Mesenchymal stem cell (in vitro differentiated cells and primary cell): ENCODE data around the gene LYVE1.

ENCODE experiments used
- DNase-seq: peaks from one replicate; pipeline ENCODE4 v3.0.0-alpha.2; 2013
- H2AFZ ChIP-seq: one replicate; pipeline ENCODE4 v1.6.1; 2013; ENCODE audit warnings: low read depth, mild to moderate bottlenecking, control low read depth, inconsistent platforms, low read length, moderate library complexity
- H2AK5ac ChIP-seq: 2 replicates; pipeline ENCODE4 v1.6.1; 2013; ENCODE audit warnings: low read length, moderate library complexity, mild to moderate bottlenecking, inconsistent platforms; ENCODE audit not compliant: severe bottlenecking
- H2BK120ac ChIP-seq: one replicate; pipeline ENCODE4 v1.6.1; 2013; ENCODE audit warnings: low read depth, mild to moderate bottlenecking, inconsistent platforms, low read length, moderate library complexity
- H2BK12ac ChIP-seq, 2 experiments: one replicate each; pipeline ENCODE4 v1.6.1; 2013; ENCODE audit warnings: inconsistent platforms in 2 of 2, low read length in 2 of 2, mild to moderate bottlenecking in 2 of 2, moderate library complexity in 2 of 2, control low read depth in 1 of 2
- H2BK15ac ChIP-seq: one replicate; pipeline ENCODE4 v1.6.1; 2013; ENCODE audit warnings: mild to moderate bottlenecking, low read depth, inconsistent platforms; ENCODE audit not compliant: poor library complexity, severe bottlenecking
- H2BK5ac ChIP-seq: 2 replicates; pipeline ENCODE4 v1.6.1; 2013; ENCODE audit warnings: low read depth, mild to moderate bottlenecking, low read length, control low read depth, inconsistent platforms; ENCODE audit not compliant: poor library complexity, severe bottlenecking
- H3K14ac ChIP-seq, 2 experiments: one replicate each; pipeline ENCODE4 v1.6.1; 2013; ENCODE audit warnings: inconsistent platforms in 2 of 2, low read length in 2 of 2, control low read depth in 1 of 2, mild to moderate bottlenecking in 1 of 2, moderate library complexity in 1 of 2
- H3K18ac ChIP-seq, 2 experiments: one replicate each; pipeline ENCODE4 v1.6.1; 2013; ENCODE audit warnings: inconsistent platforms in 2 of 2, low read length in 2 of 2, control low read depth in 1 of 2, low read depth in 1 of 2, mild to moderate bottlenecking in 1 of 2
- H3K23ac ChIP-seq, 2 experiments: one replicate each; pipeline ENCODE4 v1.6.1; 2013; ENCODE audit warnings: inconsistent platforms in 2 of 2, low read length in 2 of 2, mild to moderate bottlenecking in 2 of 2, moderate library complexity in 2 of 2, control low read depth in 1 of 2
- H3K27ac ChIP-seq: 2 replicates; pipeline ENCODE4 v1.5.1; 2013; ENCODE audit warnings: mild to moderate bottlenecking, moderate library complexity, low read length, control low read depth, inconsistent platforms; ENCODE audit not compliant: poor library complexity, severe bottlenecking
- H3K27me3 ChIP-seq, 2 experiments: 2 replicates each; pipeline versions ENCODE4 v1.6.1 to v1.7.0; 2013; ENCODE audit warnings: low read length in 2 of 2, mild to moderate bottlenecking in 2 of 2, moderate library complexity in 2 of 2, control low read depth in 1 of 2, inconsistent platforms in 1 of 2; ENCODE audit not compliant: control insufficient read depth in 1 of 2, insufficient read depth in 1 of 2
- H3K36me3 ChIP-seq, 2 experiments: 2 replicates each; pipeline versions ENCODE4 v1.6.1 to v1.7.0; 2013; ENCODE audit warnings: low read length in 2 of 2, control low read depth in 1 of 2, inconsistent platforms in 1 of 2, low read depth in 1 of 2, mild to moderate bottlenecking in 1 of 2; ENCODE audit not compliant: insufficient read depth in 2 of 2, control insufficient read depth in 1 of 2
- H3K4ac ChIP-seq, 2 experiments: one replicate each; pipeline ENCODE4 v1.6.1; 2013; ENCODE audit warnings: inconsistent platforms in 2 of 2, low read length in 2 of 2, mild to moderate bottlenecking in 2 of 2, moderate library complexity in 2 of 2, control low read depth in 1 of 2, low read depth in 1 of 2
- H3K4me1 ChIP-seq: 2 replicates; pipeline ENCODE4 v1.6.1; 2013; ENCODE audit warnings: low read depth, low read length, control low read depth; ENCODE audit not compliant: control insufficient read depth, insufficient read depth
- H3K4me2 ChIP-seq: 2 replicates; pipeline ENCODE4 v1.6.1; 2013; ENCODE audit warnings: low read length, mild to moderate bottlenecking, inconsistent platforms; ENCODE audit not compliant: poor library complexity, severe bottlenecking
- H3K4me3 ChIP-seq, 2 experiments: 2 replicates each; pipeline versions ENCODE4 v1.5.1 to v1.7.0; 2013; ENCODE audit warnings: low read length in 2 of 2, mild to moderate bottlenecking in 2 of 2, control low read depth in 1 of 2, low read depth in 1 of 2; ENCODE audit not compliant: insufficient read depth in 1 of 2
- H3K79me1 ChIP-seq: replicated peaks from 2 replicates; pipeline ENCODE4 v1.6.1; 2013; ENCODE audit warnings: mild to moderate bottlenecking, control low read depth, low read length, inconsistent platforms; ENCODE audit not compliant: poor library complexity, severe bottlenecking
- H3K9ac ChIP-seq: 2 replicates; pipeline ENCODE4 v1.7.0; 2013; ENCODE audit warnings: mild to moderate bottlenecking, low read length, moderate library complexity
- H3K9me3 ChIP-seq: 2 replicates; pipeline ENCODE4 v1.7.0; 2013; ENCODE audit warnings: mild to moderate bottlenecking, low read length; ENCODE audit not compliant: control insufficient read depth
- H4K8ac ChIP-seq: one replicate; pipeline ENCODE4 v1.6.1; 2013; ENCODE audit warnings: inconsistent platforms, mild to moderate bottlenecking, low read length, moderate library complexity
- H4K91ac ChIP-seq: one replicate; pipeline ENCODE4 v1.6.1; 2013; ENCODE audit warnings: mild to moderate bottlenecking, low read length, inconsistent platforms
- WGBS: methylation state at CpG from one replicate; pipeline ENCODE4 v1.1.7; 2013; ENCODE audit warnings: mixed read lengths; 5-methylcytosine and 5-hydroxymethylcytosine counted together

LYVE1 gene

GRCh38 chr11:10602366-10602765 lies 33.9 kb upstream of the LYVE1 start:
- H2BK5ac ChIP-seq = no peak overlapping the region
- H4K8ac ChIP-seq = no peak overlapping the region
- H3K27ac ChIP-seq = no peak overlapping the region
- no peaks in the 10 kb centered on the region for H3K9me3 ChIP-seq
- DNase-seq = no peak
- no peak overlapping the region for H3K4me2 ChIP-seq
- peak overlapping the region; percentile 24 to 32 for H3K4ac ChIP-seq
- H3K14ac ChIP-seq = no peak overlapping the region
- H3K18ac ChIP-seq = peak overlapping the region in 1 of 2 experiments; percentile 10
- no peak overlapping the region for H2BK120ac ChIP-seq
- no peaks in the 10 kb centered on the region for H3K79me1 ChIP-seq
- H3K4me3 ChIP-seq = no peak overlapping the region
- 94% methylated on average over 7 of the region's 7 CpGs for WGBS
- no peak overlapping the region for H3K23ac ChIP-seq
- H3K4me1 ChIP-seq = peaks cover 16% of the 10 kb centered on the region
- no peak overlapping the region for H2AFZ ChIP-seq
- no peak overlapping the region for H2BK12ac ChIP-seq
- no peak overlapping the region for H2AK5ac ChIP-seq
- H3K36me3 ChIP-seq = peaks cover 5 to 63% of the 10 kb centered on the region in 2 experiments
- no peaks in the 10 kb centered on the region for H3K27me3 ChIP-seq
- no peak overlapping the region for H4K91ac ChIP-seq
- H2BK15ac ChIP-seq = no peak overlapping the region
- no peak overlapping the region for H3K9ac ChIP-seq

GRCh38 chr11:10601837-10602236 lies 33.4 kb upstream of the LYVE1 start:
- Histone ChIP-seq H3K4me2 (no peak overlapping the region), H2BK12ac (peak overlapping the region; percentile 84 to 92), H2BK120ac (no peak overlapping the region), H2AFZ (no peak overlapping the region), H3K9ac (no peak overlapping the region), H3K14ac (peak overlapping the region in 1 of 2 experiments; percentile 53), H3K4me3 (no peak overlapping the region), H3K4me1 (peaks cover 14% of the 10 kb centered on the region), H3K36me3 (peaks cover 4 to 58% of the 10 kb centered on the region in 2 experiments), H3K27ac (no peak overlapping the region), H3K23ac (no peak overlapping the region), H3K18ac (peak overlapping the region; percentile 77 to 85), H2BK15ac (peak overlapping the region; percentile 39), H3K27me3 (no peaks in the 10 kb centered on the region), H2BK5ac (no peak overlapping the region), H2AK5ac (no peak overlapping the region), H3K9me3 (no peaks in the 10 kb centered on the region), H3K79me1 (no peaks in the 10 kb centered on the region), H4K91ac (peak overlapping the region; percentile 85), H3K4ac (peak overlapping the region; percentile 35 to 53), H4K8ac (peak overlapping the region; percentile 59)
- WGBS = 86% methylated on average over 6 of the region's 6 CpGs
- DNase-seq = no peak

GRCh38 chr11:10600570-10601248 lies 32.2 kb upstream of the LYVE1 start:
- Histone ChIP-seq H2BK5ac (no peak overlapping the region), H3K18ac (peak overlapping the region; percentile 23 to 47), H2BK120ac (peak overlapping the region; percentile 89), H3K27ac (no peak overlapping the region), H4K91ac (peak overlapping the region; percentile 96), H3K79me1 (no peaks in the 10 kb centered on the region), H3K9ac (no peak overlapping the region), H3K14ac (peak overlapping the region in 1 of 2 experiments; percentile 14), H3K36me3 (peaks cover 4 to 55% of the 10 kb centered on the region in 2 experiments), H3K4ac (peak overlapping the region; percentile 58 to 71), H2AFZ (no peak overlapping the region), H2BK15ac (no peak overlapping the region), H3K4me3 (no peak overlapping the region), H4K8ac (peak overlapping the region; percentile 69), H2BK12ac (peak overlapping the region; percentile 31 to 95), H3K4me1 (peaks cover 13% of the 10 kb centered on the region), H2AK5ac (no peak overlapping the region), H3K27me3 (no peaks in the 10 kb centered on the region), H3K9me3 (no peaks in the 10 kb centered on the region), H3K23ac (no peak overlapping the region), H3K4me2 (no peak overlapping the region)
- 89% methylated on average over 11 of the region's 11 CpGs for WGBS
- DNase-seq = no peak

- Histone ChIP-seq H3K27me3 (no peaks in the 10 kb centered on the region), H2AK5ac (no peak overlapping the region), H3K23ac (peak overlapping the region in 1 of 2 experiments; percentile 46), H3K4me3 (no peak overlapping the region), H3K4me2 (no peak overlapping the region), H3K79me1 (no peaks in the 10 kb centered on the region), H4K91ac (peak overlapping the region; percentile 89), H3K4ac (peak overlapping the region in 1 of 2 experiments; percentile 77), H4K8ac (peak overlapping the region; percentile 78), H3K18ac (peak overlapping the region; percentile 47 to 92), H2BK5ac (no peak overlapping the region), H2BK120ac (peak overlapping the region; percentile 89), H3K27ac (no peak overlapping the region), H3K4me1 (peaks cover 13% of the 10 kb centered on the region), H3K36me3 (peaks cover 4 to 50% of the 10 kb centered on the region in 2 experiments), H3K9ac (no peak overlapping the region), H2AFZ (no peak overlapping the region), H3K14ac (peak overlapping the region in 1 of 2 experiments; percentile 26), H3K9me3 (no peaks in the 10 kb centered on the region), H2BK15ac (no peak overlapping the region), H2BK12ac (peak overlapping the region; percentile 97 to 99)
- 52% methylated on average over 6 of the region's 6 CpGs for WGBS
- peak; percentile 95 for DNase-seq
These were observed 31.1 kb upstream of the LYVE1 start for GRCh38 chr11:10599388-10600175.
